Inferior parietal cortex (tissue), 1 donor: ENCODE measurements around the gene NUDT16.
A peak's percentile ranks its signal among the peaks of the same experiment; 100 is the strongest.

ENCODE experiments used
- DNase-seq: peaks from one replicate; pipeline ENCODE4 v3.0.0-alpha.2; 2016; ENCODE audit errors: extremely low spot score

The NUDT16 gene

DNA sequence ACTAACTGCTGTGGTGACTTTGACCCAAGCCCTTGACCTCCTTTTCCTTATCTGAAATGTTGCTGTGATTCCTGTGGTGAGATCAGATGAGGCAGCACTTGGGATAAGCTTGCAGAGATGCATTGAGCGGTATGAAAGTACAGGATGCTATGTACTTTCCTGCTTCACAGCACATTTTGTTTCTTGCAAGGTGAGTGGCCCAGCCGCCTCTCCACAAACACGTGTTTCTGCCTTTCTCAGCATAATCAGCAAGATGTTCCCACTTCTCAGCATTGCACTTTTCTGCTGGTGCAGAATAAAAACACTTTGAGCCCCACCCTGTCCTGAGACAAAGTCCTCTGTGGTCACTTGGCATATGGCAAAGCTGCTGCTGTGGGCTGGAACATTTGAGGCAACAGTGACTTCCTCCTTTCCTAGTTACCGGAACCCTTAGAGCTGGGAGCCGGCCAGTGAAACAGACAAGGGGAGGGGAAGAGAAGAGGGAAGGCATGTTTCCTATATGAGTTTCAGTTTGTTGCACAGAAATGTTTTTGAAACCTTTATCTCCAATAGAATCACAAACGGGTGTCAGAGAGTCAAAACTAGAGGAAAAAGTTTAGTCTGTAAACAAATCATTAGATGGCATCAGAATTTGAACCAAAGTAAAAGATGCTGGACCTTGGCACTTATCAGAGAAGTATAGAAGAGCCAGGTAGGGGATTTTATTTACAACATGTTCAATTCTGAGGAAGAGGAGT, 5.0 kb downstream of the NUDT16 start:
- DNase-seq = peak; percentile 20

DNA sequence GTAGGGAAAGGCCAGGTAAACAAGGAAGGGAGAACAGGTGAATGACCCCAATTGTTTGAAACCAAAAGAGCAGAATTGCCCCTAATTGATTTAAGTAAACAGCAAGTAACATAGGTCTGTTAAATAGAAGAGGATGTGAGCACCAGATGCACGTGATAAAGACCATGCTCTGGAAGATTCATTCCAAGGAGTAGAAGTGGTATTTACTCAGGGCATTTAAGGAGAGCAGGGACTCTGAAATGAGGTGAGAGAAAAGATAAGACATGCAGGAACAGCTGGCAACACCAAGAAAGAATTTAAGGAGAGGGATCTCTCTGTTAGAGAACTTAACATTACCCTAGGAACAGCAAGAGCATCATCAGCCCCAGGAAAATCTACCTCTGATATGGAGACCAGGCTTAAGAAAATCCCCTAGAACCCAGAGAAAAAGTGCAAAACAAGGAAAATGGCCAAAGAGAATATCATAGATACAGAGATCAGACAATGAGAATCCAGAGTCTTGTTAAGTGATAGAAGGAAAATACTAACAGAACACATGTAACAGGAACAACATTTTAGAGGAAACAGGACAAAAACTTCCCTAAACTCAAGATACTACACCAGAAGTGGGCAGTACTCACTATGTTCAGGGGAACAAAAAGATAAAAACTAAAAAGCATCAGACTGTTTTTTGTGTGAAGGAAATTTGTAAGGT, 6.4 kb downstream of the NUDT16 start:
- DNase-seq = no peak

DNA sequence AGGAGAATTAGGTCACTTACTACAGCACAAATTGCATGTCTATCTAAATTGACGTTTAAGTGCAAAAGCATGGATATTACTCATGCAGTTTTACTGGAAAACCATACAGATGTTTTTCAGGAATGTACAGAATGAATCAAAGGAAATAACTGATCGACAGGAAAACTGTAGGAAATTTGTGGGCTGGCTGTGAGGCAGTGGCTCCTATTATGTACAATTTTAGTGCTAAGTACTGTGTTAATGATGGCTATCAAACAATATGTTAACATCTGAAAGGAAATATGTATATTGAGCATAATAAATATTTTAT, 6.9 kb downstream of the NUDT16 start:
- no peak for DNase-seq

DNA sequence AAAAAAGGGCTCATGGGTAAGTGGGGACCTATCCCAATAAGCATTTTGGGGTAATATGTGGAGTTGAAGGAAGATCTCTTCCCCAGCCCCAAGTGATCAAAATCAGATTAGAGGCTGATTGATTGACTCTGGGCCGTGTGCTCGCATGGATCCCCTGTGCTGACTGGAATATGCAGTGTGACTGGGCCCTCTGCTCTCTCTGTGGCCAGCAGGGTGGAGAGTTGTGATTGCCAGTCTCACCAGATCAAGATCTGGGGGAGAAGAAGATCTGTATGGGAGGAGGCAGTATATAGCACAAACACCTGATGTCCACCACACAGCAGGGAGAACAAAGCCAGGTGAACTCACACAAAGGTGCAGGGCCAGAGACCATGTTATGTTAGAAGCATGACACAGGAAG, 8.8 kb downstream of the NUDT16 start:
- no peak for DNase-seq

DNA sequence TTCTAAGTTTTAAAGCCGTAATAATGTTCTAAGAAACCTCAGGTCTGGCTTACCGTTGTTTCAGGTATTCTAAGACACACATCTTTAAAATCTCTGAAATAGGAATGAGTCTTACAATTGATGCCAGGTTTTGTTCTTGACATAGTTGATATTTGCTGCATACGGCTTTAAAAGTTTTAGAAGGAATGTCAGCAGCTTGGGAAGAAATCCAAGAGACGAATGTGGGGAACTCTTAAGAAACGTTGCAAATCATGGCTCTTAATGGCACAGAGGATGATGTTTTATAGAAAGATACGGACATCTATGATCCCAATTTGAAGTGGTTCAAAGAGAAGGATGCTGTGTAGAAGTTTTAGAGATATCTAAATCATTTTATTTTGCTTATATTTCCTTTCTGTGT, 11.5 kb downstream of the NUDT16 start:
- no peak for DNase-seq

DNA sequence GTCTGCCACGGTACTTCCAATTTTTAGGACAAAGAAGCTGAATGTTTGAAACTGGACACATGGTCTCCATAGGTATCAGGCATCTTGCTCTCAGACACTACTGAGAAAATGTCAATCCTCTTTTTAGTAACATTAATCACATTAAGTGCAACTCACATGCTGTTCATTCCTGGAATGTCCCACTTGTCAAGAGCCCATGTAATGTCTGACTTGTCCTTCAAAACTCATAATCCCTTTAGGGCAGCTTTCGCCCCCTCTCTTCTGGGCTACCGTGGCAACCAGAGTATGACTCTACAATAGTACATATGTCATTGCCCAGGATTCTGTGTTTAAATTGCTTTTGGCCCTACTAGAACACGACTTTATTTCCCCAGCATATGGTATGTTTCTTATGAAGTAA, 12.3 kb downstream of the NUDT16 start:
- DNase-seq = no peak

DNA sequence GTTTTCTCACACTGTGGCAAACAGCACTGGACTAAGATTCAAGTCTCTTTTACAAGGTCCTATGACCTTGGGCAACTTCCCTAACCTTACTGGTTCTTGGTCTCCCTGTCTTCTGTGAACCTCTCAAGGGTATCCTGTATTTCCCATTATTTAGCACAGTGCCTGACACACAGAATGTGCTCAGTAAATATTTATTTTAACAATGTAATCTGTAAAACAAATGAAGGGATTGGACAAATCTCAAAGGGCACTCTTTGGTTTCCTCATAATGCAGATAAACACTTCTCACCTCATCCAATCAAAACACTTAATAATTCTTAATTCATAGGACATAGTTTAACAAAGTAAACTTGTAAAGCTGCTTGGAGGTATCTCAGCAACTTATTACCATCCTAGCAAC, 12.8 kb downstream of the NUDT16 start:
- DNase-seq = no peak

DNA sequence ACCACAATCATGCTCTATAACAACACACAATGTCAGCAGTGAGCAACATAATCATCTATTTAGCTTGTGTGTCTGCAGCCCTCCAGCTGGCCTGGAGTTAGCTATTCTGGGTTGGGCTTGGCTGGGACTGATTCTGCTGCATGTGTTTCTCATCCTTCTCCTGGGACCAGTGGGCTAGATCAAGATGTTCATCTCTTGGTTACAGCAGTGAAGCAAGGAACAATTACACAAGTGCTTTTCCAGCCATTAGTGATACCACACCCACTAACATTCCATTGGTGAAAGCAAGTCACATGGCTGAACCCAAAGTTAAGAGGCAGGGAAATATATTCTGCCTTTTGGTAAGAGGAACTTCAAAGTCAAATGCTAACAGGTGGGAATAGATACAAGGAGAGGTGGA, 14.6 kb downstream of the NUDT16 start:
- no peak for DNase-seq

DNA sequence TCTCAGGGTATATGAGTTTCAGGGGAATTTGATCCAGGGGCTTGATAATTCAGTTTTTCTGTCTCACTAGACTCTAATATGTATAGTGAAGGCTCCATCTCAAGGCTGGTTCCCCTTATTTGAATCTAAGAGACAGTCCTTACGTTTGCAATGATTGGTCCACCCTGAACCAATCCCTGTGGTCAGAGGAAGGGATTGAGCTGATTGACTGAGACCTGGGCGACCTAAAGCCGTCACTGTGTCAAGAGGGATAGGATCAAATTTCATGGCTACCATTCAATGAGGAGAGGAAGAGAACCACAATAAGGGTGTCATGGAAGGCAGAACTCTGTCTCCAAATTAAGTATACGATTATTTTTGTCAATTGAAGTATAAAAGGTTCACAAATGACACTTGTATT, 16.3 kb downstream of the NUDT16 start:
- no peak for DNase-seq

DNA sequence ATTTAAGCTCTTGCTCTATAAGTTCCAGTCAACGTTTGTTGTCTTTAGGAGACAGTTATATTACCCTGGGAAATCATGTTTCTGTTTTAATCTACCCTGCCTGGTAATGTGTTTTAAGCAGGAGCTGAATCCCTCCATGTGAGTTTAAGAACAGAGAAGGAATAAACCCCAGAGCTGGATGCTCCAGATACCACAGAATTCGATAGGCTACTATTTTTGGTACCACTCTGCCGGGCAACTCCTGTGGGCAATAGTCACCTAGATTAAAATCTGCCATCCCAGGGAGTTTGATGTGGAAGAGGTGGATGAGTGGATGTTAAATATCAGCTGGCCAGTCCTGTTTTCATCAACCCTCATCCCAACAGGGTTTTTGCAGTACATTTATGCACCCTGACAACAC, 20.4 kb downstream of the NUDT16 start:
- peak; percentile 37 for DNase-seq

DNA sequence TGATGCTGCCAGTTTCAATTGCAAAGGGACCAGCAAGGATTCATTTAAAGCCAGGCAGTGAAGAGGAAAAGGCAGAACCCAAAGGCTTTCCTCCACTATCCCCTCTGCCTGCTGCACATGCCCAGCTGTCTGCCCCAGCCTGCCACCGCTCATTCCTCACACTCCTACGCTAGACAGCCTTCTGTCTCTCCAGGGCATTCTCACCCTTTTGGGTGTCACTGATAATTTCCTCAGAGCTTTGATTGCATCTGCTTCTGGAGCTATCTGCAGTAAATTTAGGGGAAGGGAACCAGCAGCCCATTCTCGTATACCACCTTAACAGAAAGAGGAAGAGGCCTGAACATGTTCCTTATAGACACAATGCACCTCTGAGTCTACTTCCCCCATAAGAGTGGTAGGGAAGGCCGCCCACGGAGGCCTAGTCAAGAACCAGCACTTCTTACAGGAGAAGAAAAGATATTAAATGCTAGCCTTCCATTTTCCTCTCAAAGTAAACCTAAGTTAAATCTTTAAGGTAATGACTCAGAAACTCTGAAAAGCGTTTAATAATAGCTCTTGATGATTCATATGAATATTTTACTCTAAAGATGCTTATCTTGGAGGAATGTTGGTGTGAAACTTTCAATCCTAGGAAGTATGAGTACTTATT, 20.9 kb downstream of the NUDT16 start:
- DNase-seq = peak; percentile 38

DNA sequence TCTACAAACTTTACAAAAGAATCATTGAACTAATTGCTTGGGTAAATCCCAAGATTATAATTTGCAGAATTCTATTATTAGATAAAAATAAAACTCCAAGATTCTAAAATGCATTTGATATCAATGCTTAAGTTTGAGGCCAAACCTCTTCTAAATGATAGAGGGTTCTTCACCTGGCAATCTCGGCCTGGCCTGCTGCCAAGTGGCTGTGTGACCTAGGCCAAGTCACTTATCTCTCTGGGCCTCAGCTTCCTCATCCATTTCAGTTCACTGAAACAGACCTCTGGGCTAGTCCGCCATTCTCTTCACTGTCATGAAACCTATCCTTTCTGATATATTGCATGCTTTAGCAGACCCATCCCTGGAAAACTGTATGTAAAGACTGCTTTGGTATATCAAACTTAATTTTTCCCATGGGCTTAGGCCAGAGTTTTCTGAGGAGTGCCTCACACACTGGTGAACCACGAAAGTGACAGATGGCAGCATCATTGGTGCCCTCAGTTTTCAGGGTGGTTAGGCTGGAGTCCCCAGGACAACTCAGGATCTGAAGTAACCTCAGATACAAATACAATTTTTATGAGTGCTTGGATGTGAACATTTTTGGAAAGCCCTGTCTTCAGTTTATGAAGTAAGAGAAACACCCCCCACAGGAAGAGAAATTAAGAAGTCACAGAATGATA, 21.8 kb downstream of the NUDT16 start:
- no peak for DNase-seq

DNA sequence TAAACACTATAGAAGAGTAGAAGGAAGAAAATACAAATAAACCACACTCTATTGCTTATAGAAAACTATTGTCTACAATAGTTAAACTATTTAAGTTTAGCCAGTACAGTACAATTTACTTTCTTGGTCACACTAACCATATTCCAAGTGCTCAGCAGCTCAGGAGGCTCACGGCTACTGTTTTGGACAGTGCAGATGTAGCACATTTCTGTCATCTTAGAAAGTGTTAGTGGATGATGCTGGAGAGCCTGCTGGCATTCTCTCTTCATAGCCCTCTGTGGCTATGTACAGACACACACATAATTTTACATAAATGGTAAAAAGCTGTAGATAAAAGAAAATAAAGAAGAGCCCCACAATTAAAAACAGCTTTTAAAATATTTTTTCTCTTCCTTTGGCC, 23.8 kb downstream of the NUDT16 start:
- no peak for DNase-seq

DNA sequence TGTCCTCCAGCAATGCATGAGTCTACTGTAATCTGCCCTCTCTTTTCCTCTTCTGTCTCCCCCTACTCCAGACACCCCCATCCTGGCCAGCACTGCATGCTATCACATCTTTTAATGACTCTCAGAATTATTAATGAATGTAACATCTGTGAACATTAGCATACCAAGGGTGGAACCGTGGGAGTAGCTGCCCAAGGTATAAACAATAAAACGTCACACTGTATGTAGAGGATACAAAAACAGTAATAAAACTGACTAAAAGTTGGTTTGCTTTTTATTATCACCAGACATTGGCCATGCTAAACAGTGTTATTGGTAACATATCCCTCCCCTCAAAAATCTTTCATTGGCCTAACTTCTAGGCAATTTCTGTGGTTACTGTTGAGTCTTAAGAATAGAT, 24.7 kb downstream of the NUDT16 start:
- no peak for DNase-seq

DNA sequence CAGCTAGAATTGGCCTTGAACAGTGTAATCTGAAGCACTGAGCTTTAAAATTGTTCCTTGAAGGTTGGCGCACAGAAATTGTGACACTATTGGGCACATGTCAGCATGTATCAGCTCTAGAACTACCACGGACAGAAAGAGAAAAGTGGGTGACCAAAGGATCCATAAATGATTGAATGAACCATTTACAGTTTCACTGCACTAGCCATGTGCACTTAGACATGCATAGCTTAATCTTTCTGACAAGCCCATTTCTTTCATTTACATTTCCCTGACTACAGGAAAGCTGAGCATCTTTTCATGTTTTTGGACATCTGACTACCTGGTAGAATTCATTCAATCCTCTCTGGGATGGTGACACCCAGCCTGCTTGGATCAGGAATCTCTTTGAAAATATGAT, 36.2 kb downstream of the NUDT16 start:
- DNase-seq = no peak

DNA sequence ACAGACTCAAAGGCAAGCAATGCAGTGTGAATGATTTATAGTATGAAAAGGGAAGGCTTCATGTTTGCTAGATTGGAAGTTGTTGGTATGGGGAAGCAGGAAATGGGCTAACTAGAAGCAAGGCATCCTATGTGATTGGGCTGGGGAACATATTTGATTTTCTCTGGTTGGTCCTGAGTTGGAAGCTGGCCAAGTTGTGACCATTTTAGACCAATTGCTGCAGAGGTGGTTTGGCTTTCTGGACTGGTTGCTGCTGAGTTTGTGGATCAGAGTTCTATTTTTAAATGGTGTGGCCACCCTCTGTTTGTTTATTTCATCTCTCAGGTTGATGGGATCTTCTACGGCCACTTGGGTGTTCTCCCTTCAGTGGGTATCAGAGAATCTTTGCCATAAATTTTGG, 39.7 kb downstream of the NUDT16 start:
- no peak for DNase-seq

DNA sequence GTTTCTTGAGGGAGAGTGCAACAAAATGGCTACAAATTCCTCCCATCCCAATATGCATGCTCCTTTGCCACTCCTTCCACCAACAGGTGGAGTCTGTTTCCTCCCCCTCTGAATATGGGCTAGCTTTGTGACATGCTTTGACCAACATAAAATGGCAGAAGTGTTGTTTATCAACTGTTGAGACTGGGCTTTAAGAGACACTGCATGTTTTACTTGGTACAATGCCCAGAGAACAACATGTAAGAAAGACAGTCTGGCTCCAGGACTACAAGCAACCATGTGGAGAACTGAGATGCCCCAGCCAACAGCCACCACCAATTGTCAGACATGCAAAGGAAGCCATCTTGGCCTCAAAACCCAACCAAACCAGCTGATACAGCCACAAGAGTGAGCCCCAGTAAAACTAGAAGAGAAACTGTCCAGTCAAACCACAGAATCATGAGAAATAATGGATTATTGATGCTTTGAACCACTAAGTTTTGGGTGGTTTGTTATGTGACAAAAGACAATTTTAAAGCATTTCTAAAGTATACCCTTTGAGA, 40.5 kb downstream of the NUDT16 start:
- no peak for DNase-seq

DNA sequence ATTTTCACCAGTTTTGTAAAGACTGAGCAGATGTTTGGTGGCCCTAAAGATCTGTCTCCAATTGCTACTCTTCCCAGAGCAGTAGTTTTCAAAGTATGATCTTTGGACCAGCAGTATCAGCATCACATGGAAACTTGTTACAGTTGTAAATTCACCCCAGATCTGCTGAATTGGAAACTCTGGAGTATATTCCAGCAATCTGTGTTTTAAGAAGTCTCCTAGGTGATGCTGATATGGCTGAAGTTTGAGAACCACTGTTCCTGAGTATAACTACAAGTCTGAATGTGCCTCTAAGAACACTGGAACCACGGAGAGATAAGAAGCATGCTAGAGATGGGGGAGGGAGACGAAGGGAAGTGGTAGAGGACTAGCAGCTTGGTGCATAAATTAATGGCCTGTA, 45.7 kb downstream of the NUDT16 start:
- DNase-seq = no peak

DNA sequence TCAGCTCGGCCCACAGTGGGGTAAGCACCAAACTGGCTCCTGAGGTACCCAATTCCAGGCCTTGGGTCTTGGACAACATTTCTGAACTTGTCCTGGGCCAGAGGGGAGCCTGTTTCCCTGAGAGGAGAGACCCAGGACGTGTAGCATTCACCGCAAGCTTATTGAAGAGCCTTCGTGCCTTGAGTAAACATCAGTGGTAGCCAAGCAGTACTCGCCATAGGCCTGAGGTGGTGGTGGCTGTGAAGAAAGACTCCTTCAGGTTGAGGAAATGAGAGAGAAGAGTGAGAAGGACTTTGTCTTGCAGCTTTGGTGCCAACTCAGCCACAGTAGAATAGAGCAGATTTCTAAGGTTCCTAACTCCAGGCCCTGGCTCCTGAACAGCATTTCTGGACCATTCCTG, 50.2 kb downstream of the NUDT16 start:
- DNase-seq = no peak

DNA sequence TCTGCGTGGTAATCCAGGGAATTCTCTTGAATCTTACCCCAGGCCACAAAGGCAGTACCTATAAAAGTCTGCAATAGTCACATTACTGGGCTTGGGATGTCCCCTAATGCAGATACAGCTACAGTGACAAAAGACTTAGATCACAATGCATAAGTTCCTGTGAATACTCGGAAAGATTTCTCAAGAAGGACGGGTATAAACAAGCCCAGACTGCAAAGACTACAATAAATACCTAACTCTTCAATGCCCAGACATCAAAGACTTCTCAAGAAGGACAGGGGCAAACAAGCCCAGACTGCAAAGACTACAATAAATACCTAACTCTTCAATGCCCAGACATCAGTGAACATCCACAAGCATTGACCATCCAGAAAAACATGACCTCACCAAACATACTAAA, 50.9 kb downstream of the NUDT16 start:
- DNase-seq = no peak

DNA sequence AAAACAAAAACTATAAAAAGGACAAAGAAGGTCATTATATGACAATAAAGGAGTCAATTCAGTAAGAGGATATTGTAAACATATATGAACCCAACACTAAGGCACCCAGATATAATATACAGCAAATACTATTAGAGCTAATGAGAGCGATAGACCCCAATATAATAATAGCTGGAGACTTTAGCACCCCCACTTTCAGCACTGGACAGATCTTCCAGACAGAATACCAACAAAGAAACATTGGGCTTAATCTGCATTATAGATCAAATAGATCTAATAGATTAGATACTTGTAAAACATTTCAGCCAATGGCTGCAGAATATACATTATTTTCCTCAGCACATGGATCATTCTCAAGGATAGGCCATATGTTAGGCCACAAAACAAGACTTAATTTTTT, 53.4 kb downstream of the NUDT16 start:
- no peak for DNase-seq
